ENCODE results near the gene MRPS34. TPM values are rescaled to one million over a fixed set of nuclear protein-coding genes. Genes with fewer than 3 reads are reported as not detected.
A peak's percentile ranks its signal among the peaks of the same experiment; 100 is the strongest.

Gene MRPS34
- total and polyA plus RNA-seq, 2 experiments from 2014 or later, result 116 to 155 TPM

DNA sequence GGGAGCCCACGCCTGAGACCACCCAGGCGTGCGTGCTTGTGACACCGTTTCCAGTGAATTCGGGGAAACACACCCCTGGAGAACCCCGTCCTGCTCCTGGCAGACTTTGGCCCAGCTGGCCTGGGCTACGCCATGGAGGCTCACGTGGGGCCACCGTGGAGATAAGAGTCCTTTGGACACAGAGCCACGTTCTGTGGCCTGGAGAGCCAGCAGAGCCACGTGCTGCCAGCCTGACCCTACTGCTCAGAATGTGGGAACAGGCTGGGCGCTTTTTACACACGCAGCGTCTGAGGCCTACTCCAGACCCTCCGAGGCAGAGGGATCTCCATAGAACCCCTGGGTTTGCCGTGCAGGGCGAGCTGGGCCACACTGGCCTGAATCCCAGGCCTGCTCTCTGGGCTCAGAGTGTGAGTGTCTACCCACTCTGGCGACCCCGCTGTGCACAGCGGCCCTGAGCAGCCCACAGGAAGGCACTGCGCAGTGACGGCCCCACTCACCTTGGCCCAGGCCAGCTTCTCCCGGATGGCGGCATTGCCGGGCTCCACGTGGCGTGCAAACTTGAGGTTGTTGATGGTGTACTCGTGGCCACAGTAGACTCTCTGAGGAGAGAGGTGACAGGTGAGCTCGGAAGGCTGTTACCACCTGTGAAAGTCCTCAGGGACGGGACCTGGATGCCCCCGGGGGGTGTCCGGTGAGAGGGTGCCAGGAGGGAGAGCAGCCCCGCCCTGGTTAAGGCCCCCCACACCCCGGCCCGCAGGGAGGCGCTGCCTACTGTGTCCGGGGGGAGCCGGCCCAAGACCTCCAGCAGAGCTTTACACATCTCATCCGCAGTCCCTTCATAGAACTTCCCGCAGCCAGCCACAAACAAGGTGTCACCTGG, 43.7 kb upstream of the MRPS34 start:
- WGBS (ENCODE audit: low lambda C conversion rate, missing lambda C conversion rate), result 97% methylated on average over 35 of the region's 40 CpGs
- Histone ChIP-seq H3K9me3 (ENCODE audit: low read depth) (no peaks in the 10 kb centered on the region), H3K27me3 (no peaks in the 10 kb centered on the region), H3K4me3 (no peak overlapping the region), H2AFZ (no peak overlapping the region), H3K36me3 (replicated peaks; ENCODE audit: insufficient read depth, low read depth) (no peaks in the 10 kb centered on the region), H3K4me1 (ENCODE audit: insufficient read depth) (no peaks in the 10 kb centered on the region), H3K9me2 (replicated peaks; ENCODE audit: insufficient read depth) (no peaks in the 10 kb centered on the region), H3K4me2 (no peak overlapping the region), H4K20me1 (ENCODE audit: insufficient read depth, poor library complexity, severe bottlenecking) (peaks cover 3% of the 10 kb centered on the region), H3K79me2 (no peaks in the 10 kb centered on the region), H3K27ac (no peak overlapping the region)
- TF ChIP-seq EZH2 (IDR thresholded peaks at IDR 0.05; ENCODE audit: borderline replicate concordance), result no peak
- TF ChIP-seq, protein P1, sequence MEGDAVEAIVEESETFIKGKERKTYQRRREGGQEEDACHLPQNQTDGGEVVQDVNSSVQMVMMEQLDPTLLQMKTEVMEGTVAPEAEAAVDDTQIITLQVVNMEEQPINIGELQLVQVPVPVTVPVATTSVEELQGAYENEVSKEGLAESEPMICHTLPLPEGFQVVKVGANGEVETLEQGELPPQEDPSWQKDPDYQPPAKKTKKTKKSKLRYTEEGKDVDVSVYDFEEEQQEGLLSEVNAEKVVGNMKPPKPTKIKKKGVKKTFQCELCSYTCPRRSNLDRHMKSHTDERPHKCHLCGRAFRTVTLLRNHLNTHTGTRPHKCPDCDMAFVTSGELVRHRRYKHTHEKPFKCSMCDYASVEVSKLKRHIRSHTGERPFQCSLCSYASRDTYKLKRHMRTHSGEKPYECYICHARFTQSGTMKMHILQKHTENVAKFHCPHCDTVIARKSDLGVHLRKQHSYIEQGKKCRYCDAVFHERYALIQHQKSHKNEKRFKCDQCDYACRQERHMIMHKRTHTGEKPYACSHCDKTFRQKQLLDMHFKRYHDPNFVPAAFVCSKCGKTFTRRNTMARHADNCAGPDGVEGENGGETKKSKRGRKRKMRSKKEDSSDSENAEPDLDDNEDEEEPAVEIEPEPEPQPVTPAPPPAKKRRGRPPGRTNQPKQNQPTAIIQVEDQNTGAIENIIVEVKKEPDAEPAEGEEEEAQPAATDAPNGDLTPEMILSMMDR (IDR thresholded peaks at IDR 0.05; ENCODE audit: poor library complexity), result no peak
- TF ChIP-seq EZH2phosphoT487 (IDR thresholded peaks at IDR 0.05; ENCODE audit: low read depth, severe bottlenecking, unreplicated experiment), result no peak
- DNase-seq (ENCODE audit: low spot score), result no peak

DNA sequence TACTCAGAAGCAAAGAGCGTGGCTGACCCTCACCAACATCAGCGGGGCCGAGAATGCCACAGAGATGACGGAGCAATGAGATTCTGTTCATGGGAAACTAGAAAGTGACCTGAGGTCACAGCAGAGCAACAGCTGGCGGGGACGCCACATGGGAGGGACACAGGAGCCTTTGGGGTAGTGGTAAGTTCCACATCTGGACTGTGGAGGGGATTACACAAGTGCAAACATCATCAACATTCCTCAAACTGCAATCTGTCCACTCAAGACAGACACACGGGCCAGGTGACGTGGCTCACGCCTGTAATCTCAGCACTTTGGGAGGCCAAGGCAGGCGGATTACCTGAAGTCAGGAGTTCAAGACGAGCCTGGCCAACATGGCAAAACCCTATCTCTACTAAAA, 42.5 kb upstream of the MRPS34 start:
- no peak for DNase-seq (ENCODE audit: low spot score)
- no peak overlapping the region for H3K4me3 ChIP-seq
- 92% methylated on average over 11 of the region's 11 CpGs for WGBS (ENCODE audit: low lambda C conversion rate, missing lambda C conversion rate)
- no peaks in the 10 kb centered on the region for H3K9me3 ChIP-seq (ENCODE audit: low read depth)
- H3K4me2 ChIP-seq, result no peak overlapping the region
- no peaks in the 10 kb centered on the region for H3K79me2 ChIP-seq
- TF ChIP-seq EZH2 (IDR thresholded peaks at IDR 0.05; ENCODE audit: borderline replicate concordance) (no peak), EZH2phosphoT487 (IDR thresholded peaks at IDR 0.05; ENCODE audit: low read depth, severe bottlenecking, unreplicated experiment) (no peak)
- TF ChIP-seq, protein P1 (IDR thresholded peaks at IDR 0.05; ENCODE audit: poor library complexity), result no peak
- H3K27me3 ChIP-seq, result no peaks in the 10 kb centered on the region
- no peak overlapping the region for H2AFZ ChIP-seq
- H3K36me3 ChIP-seq (replicated peaks; ENCODE audit: insufficient read depth, low read depth), result no peaks in the 10 kb centered on the region
- no peak overlapping the region for H3K27ac ChIP-seq
- no peaks in the 10 kb centered on the region for H3K4me1 ChIP-seq (ENCODE audit: insufficient read depth)
- H4K20me1 ChIP-seq (ENCODE audit: insufficient read depth, poor library complexity, severe bottlenecking), result peaks cover 3% of the 10 kb centered on the region
- H3K9me2 ChIP-seq (replicated peaks; ENCODE audit: insufficient read depth), result no peaks in the 10 kb centered on the region

DNA sequence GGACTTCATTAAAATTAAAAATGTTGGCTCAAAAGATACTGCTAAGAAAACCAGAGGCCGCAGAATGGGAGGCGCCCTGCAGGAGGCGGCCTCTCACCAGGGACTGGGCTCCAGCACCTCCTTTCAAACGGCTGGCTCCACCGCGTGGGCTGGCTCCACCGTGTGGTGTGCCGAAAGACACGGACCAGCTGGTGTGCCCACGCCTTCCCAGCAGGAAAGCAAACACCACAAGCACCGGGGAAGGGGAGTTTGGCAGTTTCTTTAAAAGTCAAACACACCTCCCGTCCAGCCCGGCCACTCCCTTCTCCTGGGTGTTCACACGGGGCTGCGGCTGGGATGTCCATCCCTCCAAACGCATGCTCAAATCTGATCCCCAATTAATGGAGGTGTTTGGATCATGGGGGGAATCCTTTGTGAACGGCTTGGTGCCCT, 39.8 kb upstream of the MRPS34 start:
- Histone ChIP-seq H4K20me1 (ENCODE audit: insufficient read depth, poor library complexity, severe bottlenecking) (peaks cover 3% of the 10 kb centered on the region), H3K27me3 (no peaks in the 10 kb centered on the region), H3K9me2 (replicated peaks; ENCODE audit: insufficient read depth) (no peaks in the 10 kb centered on the region), H2AFZ (no peak overlapping the region), H3K4me2 (no peak overlapping the region), H3K9me3 (ENCODE audit: low read depth) (no peaks in the 10 kb centered on the region), H3K4me1 (ENCODE audit: insufficient read depth) (no peaks in the 10 kb centered on the region), H3K27ac (no peak overlapping the region), H3K79me2 (no peaks in the 10 kb centered on the region), H3K4me3 (no peak overlapping the region), H3K36me3 (replicated peaks; ENCODE audit: insufficient read depth, low read depth) (no peaks in the 10 kb centered on the region)
- TF ChIP-seq EZH2phosphoT487 (IDR thresholded peaks at IDR 0.05; ENCODE audit: low read depth, severe bottlenecking, unreplicated experiment), result no peak
- TF ChIP-seq, protein P1 (IDR thresholded peaks at IDR 0.05; ENCODE audit: poor library complexity), result peak; percentile 57
- WGBS (ENCODE audit: low lambda C conversion rate, missing lambda C conversion rate), result 36% methylated on average over 17 of the region's 17 CpGs
- DNase-seq (ENCODE audit: low spot score), result peak; percentile 87

Data from hepatocyte (in vitro differentiated cells).